Measurements from ENCODE around the gene ASXL1. TPM values are rescaled to one million over a fixed set of nuclear protein-coding genes. Genes with fewer than 3 reads are reported as not detected.
"Not testable (repeated sequence)": the region's sequence is repeated elsewhere in the genome, so short reads cannot be mapped to it uniquely, and the experiment has no call there.

Gene ASXL1
- total and polyA plus RNA-seq, 2 experiments from 2014 or later = 10.4 to 29.0 TPM

DNA sequence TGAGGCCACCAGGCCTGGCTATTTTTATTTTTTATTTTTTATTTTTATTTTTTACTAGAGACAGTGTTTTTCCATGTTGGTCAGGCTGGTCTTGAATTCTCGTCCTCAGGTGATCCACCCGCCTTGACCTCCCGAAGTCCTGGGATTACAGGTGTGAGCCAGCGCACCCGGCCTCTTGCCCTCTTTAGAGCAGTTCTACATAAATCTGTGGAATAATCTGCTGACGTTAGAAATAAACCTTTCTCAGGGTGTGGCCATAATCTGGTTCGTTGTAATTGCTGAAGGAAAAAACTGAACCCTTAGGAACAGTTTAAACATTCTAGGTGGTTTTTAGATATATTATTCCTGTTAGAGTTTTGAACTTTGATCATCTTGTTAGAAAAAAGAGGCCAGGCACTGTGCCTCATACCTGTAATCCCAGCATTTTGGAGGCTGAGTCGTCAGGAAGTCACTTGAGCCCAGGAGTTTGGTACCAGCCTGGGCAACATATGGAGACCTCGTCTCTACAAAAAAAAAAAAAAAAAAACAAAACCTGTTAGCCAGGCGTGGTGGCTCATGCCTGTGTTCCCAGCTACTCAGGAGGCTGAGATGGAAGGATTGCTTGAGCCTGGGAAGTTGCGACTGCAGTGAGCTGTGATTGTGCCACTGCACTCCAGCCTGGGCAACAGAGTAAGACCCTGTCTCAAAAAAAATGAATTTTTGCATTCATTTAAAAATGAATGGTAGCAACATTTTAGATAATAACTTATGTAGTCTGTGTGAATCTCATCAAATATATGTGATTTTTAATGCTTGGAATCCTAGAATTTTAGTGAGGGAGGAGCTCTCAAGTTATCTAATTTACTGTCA lies 24.2 kb downstream of the ASXL1 start:
- Histone ChIP-seq H2AFZ (no peak overlapping the region), H3K9me2 (ENCODE audit: insufficient read depth) (no peaks in the 10 kb centered on the region), H3K4me1 (ENCODE audit: insufficient read depth) (no peaks in the 10 kb centered on the region), H3K36me3 (ENCODE audit: insufficient read depth) (no peaks in the 10 kb centered on the region), H3K4me2 (no peak overlapping the region), H3K79me2 (replicated peaks; ENCODE audit: insufficient read depth) (peaks cover 5% of the 10 kb centered on the region; the same call in 1 of the 2 replicates), H3K4me3 (no peak overlapping the region), H3K27me3 (ENCODE audit: insufficient read depth) (no peaks in the 10 kb centered on the region), H3K27ac (ENCODE audit: low read depth) (no peak overlapping the region), H3F3A (replicated peaks; ENCODE audit: low read depth) (no peaks in the 10 kb centered on the region), H4K20me1 (replicated peaks; ENCODE audit: insufficient read depth) (peaks cover 48% of the 10 kb centered on the region)
- ATAC-seq (no peak), DNase-seq (ENCODE audit: low spot score) (no peak)
- H3K27me3 Mint-ChIP-seq (ENCODE audit: insufficient read depth, low read depth, poor library complexity) = peaks cover 2% of the 10 kb centered on the region
- TF ChIP-seq, protein P1, sequence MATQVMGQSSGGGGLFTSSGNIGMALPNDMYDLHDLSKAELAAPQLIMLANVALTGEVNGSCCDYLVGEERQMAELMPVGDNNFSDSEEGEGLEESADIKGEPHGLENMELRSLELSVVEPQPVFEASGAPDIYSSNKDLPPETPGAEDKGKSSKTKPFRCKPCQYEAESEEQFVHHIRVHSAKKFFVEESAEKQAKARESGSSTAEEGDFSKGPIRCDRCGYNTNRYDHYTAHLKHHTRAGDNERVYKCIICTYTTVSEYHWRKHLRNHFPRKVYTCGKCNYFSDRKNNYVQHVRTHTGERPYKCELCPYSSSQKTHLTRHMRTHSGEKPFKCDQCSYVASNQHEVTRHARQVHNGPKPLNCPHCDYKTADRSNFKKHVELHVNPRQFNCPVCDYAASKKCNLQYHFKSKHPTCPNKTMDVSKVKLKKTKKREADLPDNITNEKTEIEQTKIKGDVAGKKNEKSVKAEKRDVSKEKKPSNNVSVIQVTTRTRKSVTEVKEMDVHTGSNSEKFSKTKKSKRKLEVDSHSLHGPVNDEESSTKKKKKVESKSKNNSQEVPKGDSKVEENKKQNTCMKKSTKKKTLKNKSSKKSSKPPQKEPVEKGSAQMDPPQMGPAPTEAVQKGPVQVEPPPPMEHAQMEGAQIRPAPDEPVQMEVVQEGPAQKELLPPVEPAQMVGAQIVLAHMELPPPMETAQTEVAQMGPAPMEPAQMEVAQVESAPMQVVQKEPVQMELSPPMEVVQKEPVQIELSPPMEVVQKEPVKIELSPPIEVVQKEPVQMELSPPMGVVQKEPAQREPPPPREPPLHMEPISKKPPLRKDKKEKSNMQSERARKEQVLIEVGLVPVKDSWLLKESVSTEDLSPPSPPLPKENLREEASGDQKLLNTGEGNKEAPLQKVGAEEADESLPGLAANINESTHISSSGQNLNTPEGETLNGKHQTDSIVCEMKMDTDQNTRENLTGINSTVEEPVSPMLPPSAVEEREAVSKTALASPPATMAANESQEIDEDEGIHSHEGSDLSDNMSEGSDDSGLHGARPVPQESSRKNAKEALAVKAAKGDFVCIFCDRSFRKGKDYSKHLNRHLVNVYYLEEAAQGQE (IDR thresholded peaks at IDR 0.05; ENCODE audit: unreplicated experiment) = no peak
- no peak for TF ChIP-seq CREB1 (CRISPR knock-in tag; IDR thresholded peaks at IDR 0.05; ENCODE audit: low read depth)
- no peak for TF ChIP-seq JUNB (IDR thresholded peaks at IDR 0.05; ENCODE audit: unreplicated experiment)
- no peak for TF ChIP-seq ZNF114 (CRISPR knock-in tag; IDR thresholded peaks at IDR 0.05)
- no peak for TF ChIP-seq STAT1 (IDR thresholded peaks at IDR 0.05; ENCODE audit: unreplicated experiment)
- TF ChIP-seq, protein P2, sequence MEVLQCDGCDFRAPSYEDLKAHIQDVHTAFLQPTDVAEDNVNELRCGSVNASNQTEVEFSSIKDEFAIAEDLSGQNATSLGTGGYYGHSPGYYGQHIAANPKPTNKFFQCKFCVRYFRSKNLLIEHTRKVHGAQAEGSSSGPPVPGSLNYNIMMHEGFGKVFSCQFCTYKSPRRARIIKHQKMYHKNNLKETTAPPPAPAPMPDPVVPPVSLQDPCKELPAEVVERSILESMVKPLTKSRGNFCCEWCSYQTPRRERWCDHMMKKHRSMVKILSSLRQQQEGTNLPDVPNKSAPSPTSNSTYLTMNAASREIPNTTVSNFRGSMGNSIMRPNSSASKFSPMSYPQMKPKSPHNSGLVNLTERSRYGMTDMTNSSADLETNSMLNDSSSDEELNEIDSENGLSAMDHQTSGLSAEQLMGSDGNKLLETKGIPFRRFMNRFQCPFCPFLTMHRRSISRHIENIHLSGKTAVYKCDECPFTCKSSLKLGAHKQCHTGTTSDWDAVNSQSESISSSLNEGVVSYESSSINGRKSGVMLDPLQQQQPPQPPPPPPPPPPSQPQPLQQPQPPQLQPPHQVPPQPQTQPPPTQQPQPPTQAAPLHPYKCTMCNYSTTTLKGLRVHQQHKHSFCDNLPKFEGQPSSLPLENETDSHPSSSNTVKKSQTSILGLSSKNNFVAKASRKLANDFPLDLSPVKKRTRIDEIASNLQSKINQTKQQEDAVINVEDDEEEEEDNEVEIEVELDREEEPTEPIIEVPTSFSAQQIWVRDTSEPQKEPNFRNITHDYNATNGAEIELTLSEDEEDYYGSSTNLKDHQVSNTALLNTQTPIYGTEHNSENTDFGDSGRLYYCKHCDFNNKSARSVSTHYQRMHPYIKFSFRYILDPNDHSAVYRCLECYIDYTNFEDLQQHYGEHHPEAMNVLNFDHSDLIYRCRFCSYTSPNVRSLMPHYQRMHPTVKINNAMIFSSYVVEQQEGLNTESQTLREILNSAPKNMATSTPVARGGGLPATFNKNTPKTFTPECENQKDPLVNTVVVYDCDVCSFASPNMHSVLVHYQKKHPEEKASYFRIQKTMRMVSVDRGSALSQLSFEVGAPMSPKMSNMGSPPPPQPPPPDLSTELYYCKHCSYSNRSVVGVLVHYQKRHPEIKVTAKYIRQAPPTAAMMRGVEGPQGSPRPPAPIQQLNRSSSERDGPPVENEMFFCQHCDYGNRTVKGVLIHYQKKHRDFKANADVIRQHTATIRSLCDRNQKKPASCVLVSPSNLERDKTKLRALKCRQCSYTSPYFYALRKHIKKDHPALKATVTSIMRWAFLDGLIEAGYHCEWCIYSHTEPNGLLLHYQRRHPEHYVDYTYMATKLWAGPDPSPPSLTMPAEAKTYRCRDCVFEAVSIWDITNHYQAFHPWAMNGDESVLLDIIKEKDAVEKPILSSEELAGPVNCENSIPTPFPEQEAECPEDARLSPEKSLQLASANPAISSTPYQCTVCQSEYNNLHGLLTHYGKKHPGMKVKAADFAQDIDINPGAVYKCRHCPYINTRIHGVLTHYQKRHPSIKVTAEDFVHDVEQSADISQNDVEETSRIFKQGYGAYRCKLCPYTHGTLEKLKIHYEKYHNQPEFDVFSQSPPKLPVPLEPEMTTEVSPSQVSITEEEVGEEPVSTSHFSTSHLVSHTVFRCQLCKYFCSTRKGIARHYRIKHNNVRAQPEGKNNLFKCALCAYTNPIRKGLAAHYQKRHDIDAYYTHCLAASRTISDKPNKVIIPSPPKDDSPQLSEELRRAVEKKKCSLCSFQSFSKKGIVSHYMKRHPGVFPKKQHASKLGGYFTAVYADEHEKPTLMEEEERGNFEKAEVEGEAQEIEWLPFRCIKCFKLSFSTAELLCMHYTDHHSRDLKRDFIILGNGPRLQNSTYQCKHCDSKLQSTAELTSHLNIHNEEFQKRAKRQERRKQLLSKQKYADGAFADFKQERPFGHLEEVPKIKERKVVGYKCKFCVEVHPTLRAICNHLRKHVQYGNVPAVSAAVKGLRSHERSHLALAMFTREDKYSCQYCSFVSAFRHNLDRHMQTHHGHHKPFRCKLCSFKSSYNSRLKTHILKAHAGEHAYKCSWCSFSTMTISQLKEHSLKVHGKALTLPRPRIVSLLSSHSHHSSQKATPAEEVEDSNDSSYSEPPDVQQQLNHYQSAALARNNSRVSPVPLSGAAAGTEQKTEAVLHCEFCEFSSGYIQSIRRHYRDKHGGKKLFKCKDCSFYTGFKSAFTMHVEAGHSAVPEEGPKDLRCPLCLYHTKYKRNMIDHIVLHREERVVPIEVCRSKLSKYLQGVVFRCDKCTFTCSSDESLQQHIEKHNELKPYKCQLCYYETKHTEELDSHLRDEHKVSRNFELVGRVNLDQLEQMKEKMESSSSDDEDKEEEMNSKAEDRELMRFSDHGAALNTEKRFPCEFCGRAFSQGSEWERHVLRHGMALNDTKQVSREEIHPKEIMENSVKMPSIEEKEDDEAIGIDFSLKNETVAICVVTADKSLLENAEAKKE (CRISPR knock-in tag; IDR thresholded peaks at IDR 0.05) = no peak
- no peak for TF ChIP-seq EZH2 (IDR thresholded peaks at IDR 0.05; ENCODE audit: low read depth, unreplicated experiment)
- TF ChIP-seq, protein P3, sequence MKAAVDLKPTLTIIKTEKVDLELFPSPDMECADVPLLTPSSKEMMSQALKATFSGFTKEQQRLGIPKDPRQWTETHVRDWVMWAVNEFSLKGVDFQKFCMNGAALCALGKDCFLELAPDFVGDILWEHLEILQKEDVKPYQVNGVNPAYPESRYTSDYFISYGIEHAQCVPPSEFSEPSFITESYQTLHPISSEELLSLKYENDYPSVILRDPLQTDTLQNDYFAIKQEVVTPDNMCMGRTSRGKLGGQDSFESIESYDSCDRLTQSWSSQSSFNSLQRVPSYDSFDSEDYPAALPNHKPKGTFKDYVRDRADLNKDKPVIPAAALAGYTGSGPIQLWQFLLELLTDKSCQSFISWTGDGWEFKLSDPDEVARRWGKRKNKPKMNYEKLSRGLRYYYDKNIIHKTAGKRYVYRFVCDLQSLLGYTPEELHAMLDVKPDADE (IDR thresholded peaks at IDR 0.05) = no peak
- TF ChIP-seq NANOG (IDR thresholded peaks at IDR 0.05; ENCODE audit: borderline replicate concordance) = no peak
- no peak for TF ChIP-seq POLR2AphosphoS5 (IDR thresholded peaks at IDR 0.05; ENCODE audit: low read depth)
- H3K27ac Mint-ChIP-seq = no peak overlapping the region
- no peaks in the 10 kb centered on the region for H3K36me3 Mint-ChIP-seq (ENCODE audit: low read depth)
- no peaks in the 10 kb centered on the region for H3K9me3 Mint-ChIP-seq
- H3K4me3 Mint-ChIP-seq = no peak overlapping the region
- no peaks in the 10 kb centered on the region for H3K4me1 Mint-ChIP-seq

DNA sequence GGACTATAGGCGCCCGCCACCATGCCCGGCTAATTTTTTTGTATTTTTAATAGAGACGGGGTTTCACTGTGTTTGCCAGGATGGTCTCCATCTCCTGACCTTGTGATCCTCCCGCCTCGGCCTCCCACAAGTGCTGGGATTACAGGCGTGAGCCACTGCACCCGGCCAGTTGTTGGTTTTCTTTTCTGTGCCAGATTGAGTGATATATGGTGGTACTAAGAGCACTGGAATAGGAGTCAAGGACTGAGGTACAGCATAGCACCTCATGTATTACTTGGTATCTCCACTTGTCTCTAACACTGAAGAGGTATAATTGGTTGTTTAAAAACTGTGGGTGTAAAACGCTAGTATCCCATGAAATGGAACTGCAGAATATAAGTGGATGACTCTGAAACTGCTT lies 25.3 kb downstream of the ASXL1 start:
- not testable (repeated sequence) for H3K27me3 Mint-ChIP-seq (ENCODE audit: insufficient read depth, low read depth, poor library complexity); H3K27ac Mint-ChIP-seq; H3K4me3 ChIP-seq; ATAC-seq; H3K36me3 Mint-ChIP-seq (ENCODE audit: low read depth); H3K27ac ChIP-seq (ENCODE audit: low read depth); H3K4me1 ChIP-seq (ENCODE audit: insufficient read depth); H3K27me3 ChIP-seq (ENCODE audit: insufficient read depth); H3K9me2 ChIP-seq (ENCODE audit: insufficient read depth); H2AFZ ChIP-seq; H3K79me2 ChIP-seq (replicated peaks; ENCODE audit: insufficient read depth); H3K36me3 ChIP-seq (ENCODE audit: insufficient read depth); H3K9me3 Mint-ChIP-seq; DNase-seq (ENCODE audit: low spot score); H3K4me3 Mint-ChIP-seq; H3K4me1 Mint-ChIP-seq; H3F3A ChIP-seq (replicated peaks; ENCODE audit: low read depth); H3K4me2 ChIP-seq
- H4K20me1 ChIP-seq (replicated peaks; ENCODE audit: insufficient read depth) = peaks cover 43% of the 10 kb centered on the region

All from GM23338 (cell line).